ENCODE data around the gene KNTC1.

Gene KNTC1

GRCh38 chr12:122672515-122672914, 145.5 kb downstream of the KNTC1 start:
- no peak for TF ChIP-seq OSR1 (CRISPR knock-in tag; IDR thresholded peaks at IDR 0.05)
- no peak for TF ChIP-seq CSDC2 (CRISPR knock-in tag; IDR thresholded peaks at IDR 0.05)
- no peak for TF ChIP-seq SNAI2 (CRISPR knock-in tag; IDR thresholded peaks at IDR 0.05)
- TF ChIP-seq TSHZ2 (CRISPR knock-in tag; IDR thresholded peaks at IDR 0.05) = no peak
- TF ChIP-seq ZC3H10 (CRISPR knock-in tag; IDR thresholded peaks at IDR 0.05) = no peak
- TF ChIP-seq BACH2 (CRISPR knock-in tag; IDR thresholded peaks at IDR 0.05; ENCODE audit: borderline replicate concordance) = no peak
- TF ChIP-seq PATZ1 (CRISPR knock-in tag; IDR thresholded peaks at IDR 0.05; ENCODE audit: borderline replicate concordance) = no peak
- TF ChIP-seq RARB (CRISPR knock-in tag; IDR thresholded peaks at IDR 0.05) = no peak
- TF ChIP-seq ZNF70 (CRISPR knock-in tag; IDR thresholded peaks at IDR 0.05) = no peak
- no peak for TF ChIP-seq PPARA (CRISPR knock-in tag; IDR thresholded peaks at IDR 0.05; ENCODE audit: borderline replicate concordance)
- no peak for TF ChIP-seq TOX (CRISPR knock-in tag; IDR thresholded peaks at IDR 0.05; ENCODE audit: borderline replicate concordance)

More at GRCh38 chr12:122672515-122672914, 145.5 kb downstream of the KNTC1 start:
- no peak for ATAC-seq

All from SK-N-SH treated with all-trans-retinoic acid at 6 μM for 48 hours (cell line).